ENCODE measurements around the gene ADM5.

Gene ADM5

DNA sequence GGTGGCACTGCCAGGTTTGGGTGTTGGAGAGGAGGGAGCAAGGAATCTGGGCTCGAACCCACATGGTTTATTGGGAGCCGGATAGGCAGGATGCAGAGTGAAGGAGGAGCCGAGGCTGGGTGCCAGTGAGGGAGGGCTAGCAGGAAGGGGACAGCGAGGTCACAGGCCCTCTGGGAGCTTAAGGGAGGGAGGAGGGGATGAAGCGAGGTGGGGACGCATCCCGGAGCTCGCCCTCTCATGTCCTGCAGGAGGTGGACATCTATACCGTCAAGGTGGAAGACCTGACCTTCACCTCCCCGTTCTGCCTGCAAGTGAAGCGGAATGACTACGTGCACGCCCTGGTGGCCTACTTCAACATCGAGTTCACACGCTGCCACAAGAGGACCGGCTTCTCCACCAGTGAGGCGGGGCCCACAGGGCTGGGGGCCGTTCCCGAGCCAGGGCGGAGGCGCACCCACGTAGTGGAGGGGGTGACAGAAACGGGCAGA, 3.5 kb upstream of the ADM5 start:
- no peak overlapping the region for H3K4me3 ChIP-seq (ENCODE audit: low read depth, low read length)
- no peak for DNase-seq (ENCODE audit: low read depth, low spot score)
- TF ChIP-seq CTCF (IDR thresholded peaks at IDR 0.05; ENCODE audit: low read depth, low read length), result no peak
- in situ Hi-C loops (cut with HindIII; ENCODE audit: low sequenced_read_pairs), result no loop called here

DNA sequence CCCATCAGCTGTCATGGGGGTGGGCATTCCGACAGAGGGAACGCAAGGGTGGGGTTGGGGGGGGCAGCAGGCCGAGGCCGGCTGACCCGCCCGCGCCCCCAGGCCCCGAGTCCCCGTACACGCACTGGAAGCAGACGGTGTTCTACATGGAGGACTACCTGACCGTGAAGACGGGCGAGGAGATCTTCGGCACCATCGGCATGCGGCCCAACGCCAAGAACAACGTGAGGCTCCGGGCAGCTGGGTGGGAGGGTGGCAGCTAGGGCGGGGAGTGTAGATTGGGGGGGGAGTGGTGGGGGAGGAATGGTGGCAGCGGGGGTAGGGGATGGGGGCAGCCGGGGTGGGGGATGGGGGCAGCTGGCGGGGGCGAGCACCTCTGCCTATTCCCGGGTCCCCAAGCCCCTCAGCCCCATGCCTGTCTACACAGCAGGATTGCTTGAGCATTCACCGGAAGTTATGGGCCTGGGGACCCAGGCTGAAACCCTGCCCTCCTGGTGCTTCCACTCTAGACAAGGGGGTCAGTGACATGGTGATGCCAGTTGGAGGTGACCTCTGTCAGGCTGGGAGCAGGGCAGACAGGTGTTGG, 2.8 kb upstream of the ADM5 start:
- in situ Hi-C loops (cut with HindIII; ENCODE audit: low sequenced_read_pairs), result no loop called here
- DNase-seq (ENCODE audit: low read depth, low spot score), result no peak
- no peak overlapping the region for H3K4me3 ChIP-seq (ENCODE audit: low read depth, low read length)
- TF ChIP-seq CTCF (IDR thresholded peaks at IDR 0.05; ENCODE audit: low read depth, low read length), result no peak

- DNase-seq (ENCODE audit: low read depth, low spot score), result no peak
- no peak overlapping the region for H3K4me3 ChIP-seq (ENCODE audit: low read depth, low read length)
- in situ Hi-C loops (cut with HindIII; ENCODE audit: low sequenced_read_pairs), result no loop called here
- no peak for TF ChIP-seq CTCF (IDR thresholded peaks at IDR 0.05; ENCODE audit: low read depth, low read length)
Observed at GRCh38 chr19:49687150-49687549, 2.2 kb upstream of the ADM5 start.

DNA sequence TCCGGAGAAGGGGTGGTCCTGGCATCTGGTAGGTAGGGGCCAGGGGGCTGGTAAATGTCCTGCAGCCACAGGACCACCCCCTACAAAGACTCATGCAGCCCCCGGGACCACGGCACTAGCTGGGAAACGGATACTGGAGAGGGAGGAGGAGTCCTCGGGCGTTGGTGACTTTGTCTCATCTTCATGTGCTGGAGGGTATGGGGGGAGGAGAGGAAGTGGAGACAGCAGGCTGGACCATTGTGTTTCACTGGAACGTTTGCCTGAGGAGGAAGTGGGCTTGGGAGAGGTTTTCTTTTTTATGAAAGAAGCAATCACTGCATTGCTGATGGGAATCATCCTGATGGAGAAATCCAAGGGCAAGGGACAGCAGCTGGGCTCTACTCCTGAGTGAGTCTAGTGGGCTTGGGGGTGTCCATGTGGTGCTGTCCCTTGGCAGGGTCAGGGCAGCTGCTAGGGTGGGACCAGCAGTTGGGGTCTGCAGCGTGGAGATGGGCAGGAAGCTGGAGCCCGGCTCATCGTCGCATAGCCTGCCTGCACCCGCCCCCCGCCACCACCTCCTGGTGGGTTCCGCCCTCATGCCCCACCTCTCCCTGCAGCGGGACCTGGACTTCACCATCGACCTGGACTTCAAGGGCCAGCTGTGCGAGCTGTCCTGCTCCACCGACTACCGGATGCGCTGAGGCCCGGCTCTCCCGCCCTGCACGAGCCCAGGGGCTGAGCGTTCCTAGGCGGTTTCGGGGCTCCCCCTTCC, 1.7 kb upstream of the ADM5 start:
- in situ Hi-C loops (cut with HindIII; ENCODE audit: low sequenced_read_pairs), result no loop called here
- no peak for TF ChIP-seq CTCF (IDR thresholded peaks at IDR 0.05; ENCODE audit: low read depth, low read length)
- no peak overlapping the region for H3K4me3 ChIP-seq (ENCODE audit: low read depth, low read length)
- DNase-seq (ENCODE audit: low read depth, low spot score), result no peak

- in situ Hi-C loops (cut with HindIII; ENCODE audit: low sequenced_read_pairs), result no loop called here
- H3K4me3 ChIP-seq (ENCODE audit: low read depth, low read length), result no peak overlapping the region
- DNase-seq (ENCODE audit: low read depth, low spot score), result no peak
- TF ChIP-seq CTCF (IDR thresholded peaks at IDR 0.05; ENCODE audit: low read depth, low read length), result no peak
Observed at GRCh38 chr19:49688531-49689132, 762 bp upstream of the ADM5 start.

DNA sequence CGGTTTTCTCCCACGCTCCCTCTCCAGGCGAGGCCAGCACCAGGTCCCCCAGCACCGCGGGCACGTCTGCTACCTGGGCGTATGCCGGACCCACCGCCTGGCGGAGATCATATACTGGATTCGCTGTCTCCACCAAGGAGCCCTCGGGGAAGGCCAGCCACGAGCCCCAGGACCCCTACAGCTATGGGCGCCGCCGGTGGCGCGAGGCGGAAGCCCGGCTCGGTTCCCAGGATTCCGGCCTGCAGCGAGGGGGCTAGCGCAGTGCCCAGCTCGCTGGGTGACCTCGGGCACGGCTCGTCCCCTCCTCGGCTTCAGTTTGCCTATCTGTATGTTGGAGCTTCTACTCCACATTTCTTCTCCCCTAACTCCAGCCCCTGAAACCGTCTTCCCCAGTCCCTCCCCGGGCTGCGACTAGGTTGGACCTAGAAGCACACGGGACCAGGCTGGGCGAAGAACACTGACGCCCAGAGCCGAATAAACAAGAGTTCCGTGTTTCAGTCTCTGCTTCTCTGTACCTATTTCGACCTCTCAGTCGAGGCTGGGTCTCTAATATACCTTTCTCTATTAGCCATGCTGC, 773 bp downstream of the ADM5 start:
- peak overlapping the region; percentile 53 for H3K4me3 ChIP-seq (ENCODE audit: low read depth, low read length)
- no peak for TF ChIP-seq CTCF (IDR thresholded peaks at IDR 0.05; ENCODE audit: low read depth, low read length)
- in situ Hi-C loops (cut with HindIII; ENCODE audit: low sequenced_read_pairs), result no loop called here
- no peak for DNase-seq (ENCODE audit: low read depth, low spot score)

Measured in astrocyte of the spinal cord (primary cell).